Astrocyte of the cerebellum (primary cell): Measurements from ENCODE around the gene NOL4L.

Experiments used
- DNase-seq: peaks from one replicate; pipeline ENCODE4 v3.0.0-alpha.2; 2011; ENCODE audit warnings: low read depth
- H3K4me3 ChIP-seq: 2 replicates; pipeline ENCODE4 v1.5.1; 2011; ENCODE audit warnings: mild to moderate bottlenecking, low read depth, low read length, moderate library complexity
- CTCF ChIP-seq: IDR thresholded peaks from 2 replicates; pipeline ENCODE4 v1.5.1; 2012; ENCODE audit warnings: low read length, low read depth, moderate library complexity, mild to moderate bottlenecking; ENCODE audit errors: missing control alignments
- in situ Hi-C: cut with HindIII; loops from 2 replicates; pipeline ENCODE4 v1.10.0; 2017; ENCODE audit warnings: low sequenced_read_pairs

NOL4L gene

DNA sequence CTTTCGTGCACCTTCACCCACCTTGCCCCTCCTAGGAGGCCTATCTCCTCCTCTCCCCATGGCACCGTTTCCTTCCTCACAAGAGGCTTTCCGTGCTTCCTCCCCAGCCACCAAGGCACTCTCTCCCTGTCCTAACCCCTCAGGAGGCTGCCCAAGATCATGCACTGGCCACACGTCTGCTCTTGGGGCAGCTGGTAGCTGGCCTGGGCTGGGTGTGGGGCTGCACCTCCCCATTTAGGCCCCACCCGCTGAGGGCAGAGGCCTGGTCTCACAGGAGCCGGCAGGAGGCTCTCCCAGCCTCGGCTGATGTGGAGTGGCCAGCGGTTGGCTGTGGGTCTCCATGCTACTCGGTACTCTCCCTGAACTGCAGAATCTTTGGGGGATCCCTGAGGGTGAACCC lies 13.6 kb downstream of the NOL4L start:
- TF ChIP-seq CTCF: no peak
- DNase-seq: no peak
- no peak overlapping the region for H3K4me3 ChIP-seq
- in situ Hi-C loops: no loop called here

GRCh38 chr20:32570401-32571190 lies 14.5 kb downstream of the NOL4L start:
- in situ Hi-C loops: no loop called here
- no peak for TF ChIP-seq CTCF
- no peak overlapping the region for H3K4me3 ChIP-seq
- no peak for DNase-seq

GRCh38 chr20:32569380-32570305 lies 15.5 kb downstream of the NOL4L start:
- no peak for DNase-seq
- H3K4me3 ChIP-seq: no peak overlapping the region
- no peak for TF ChIP-seq CTCF
- in situ Hi-C loops: no loop called here

- in situ Hi-C loops: no loop called here
- DNase-seq: no peak
- TF ChIP-seq CTCF: no peak
- H3K4me3 ChIP-seq: no peak overlapping the region
These were observed 16.1 kb downstream of the NOL4L start for GRCh38 chr20:32569018-32569379.

- in situ Hi-C loops: no loop called here
- TF ChIP-seq CTCF: no peak
- H3K4me3 ChIP-seq: no peak overlapping the region
- DNase-seq: no peak
These were observed 17.6 kb downstream of the NOL4L start for GRCh38 chr20:32567384-32568178.
